Effector CD4-positive, alpha-beta T cell (primary cell): ENCODE results near the gene AP3S1.
"Not testable (repeated sequence)": the region's sequence is repeated elsewhere in the genome, so short reads cannot be mapped to it uniquely, and the experiment has no call there.

Experiments used
- DNase-seq: peaks from one replicate; pipeline ENCODE4 v3.0.0-alpha.2; 2020

AP3S1 gene

GRCh38 chr5:115873392-115873791 lies 31.7 kb downstream of the AP3S1 start:
- no peak for DNase-seq

DNA sequence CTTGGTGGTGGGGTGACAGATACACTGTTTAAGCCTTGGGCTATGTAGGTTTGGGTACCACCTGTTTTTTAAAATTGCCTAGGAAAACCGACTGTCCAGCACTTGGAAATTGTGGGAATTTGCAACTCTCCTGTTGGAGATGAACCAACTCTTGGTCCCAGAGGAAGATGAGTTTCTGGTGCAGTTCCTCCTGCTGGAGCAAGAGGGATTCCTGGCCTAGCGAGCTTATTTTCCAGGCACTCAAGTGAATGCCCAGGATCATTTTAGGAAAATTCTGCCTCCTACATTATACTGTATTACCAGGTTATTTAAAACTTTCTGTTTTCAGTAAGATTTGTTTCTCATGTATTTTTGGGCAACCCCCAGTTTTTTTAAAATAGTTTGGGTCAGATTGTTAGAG lies 33.7 kb downstream of the AP3S1 start:
- no peak for DNase-seq

DNA sequence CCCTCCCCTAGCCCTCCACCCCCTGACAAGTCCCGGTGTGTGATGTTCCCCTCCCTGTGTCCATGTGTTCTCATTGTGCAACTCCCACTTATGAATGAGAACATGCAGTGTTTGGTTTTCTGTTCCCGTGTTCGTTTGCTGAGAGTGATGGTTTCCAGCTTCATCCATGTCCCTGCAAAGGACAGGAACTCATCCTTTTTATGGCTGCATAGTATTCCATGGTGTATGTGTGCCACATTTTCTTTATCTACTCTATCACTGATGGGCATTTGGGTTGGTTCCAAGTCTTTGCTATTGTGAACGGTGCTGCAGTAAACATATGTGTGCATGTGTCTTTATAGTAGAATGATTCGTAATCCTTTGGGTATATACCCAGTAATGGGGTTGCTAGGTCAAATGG lies 35.6 kb downstream of the AP3S1 start:
- DNase-seq, result not testable (repeated sequence)

DNA sequence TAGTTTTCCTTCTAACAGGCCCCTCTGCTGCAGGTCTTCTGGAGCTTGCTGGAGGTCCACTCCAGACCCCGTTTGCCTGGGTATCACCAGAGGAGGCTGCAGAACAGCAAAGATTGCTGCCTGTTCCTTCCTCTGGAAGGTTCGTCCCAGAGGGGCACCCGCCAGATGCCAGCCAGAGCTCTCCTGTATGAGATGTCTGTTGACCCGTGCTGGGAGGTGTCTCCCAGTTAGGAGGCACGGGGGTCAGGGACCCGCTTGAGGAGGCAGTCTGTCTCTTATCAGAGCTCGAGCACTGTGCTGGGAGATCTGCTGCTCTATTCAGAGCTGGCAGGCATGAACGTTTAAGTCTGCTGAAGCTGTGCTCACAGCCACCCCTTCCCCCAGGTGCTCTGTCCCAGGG lies 40.7 kb downstream of the AP3S1 start:
- DNase-seq, result not testable (repeated sequence)

- no peak for DNase-seq
Measured at GRCh38 chr5:115884704-115885103, 43.0 kb downstream of the AP3S1 start.

- not testable (repeated sequence) for DNase-seq
Measured at GRCh38 chr5:115885208-115885607, 43.5 kb downstream of the AP3S1 start.

DNA sequence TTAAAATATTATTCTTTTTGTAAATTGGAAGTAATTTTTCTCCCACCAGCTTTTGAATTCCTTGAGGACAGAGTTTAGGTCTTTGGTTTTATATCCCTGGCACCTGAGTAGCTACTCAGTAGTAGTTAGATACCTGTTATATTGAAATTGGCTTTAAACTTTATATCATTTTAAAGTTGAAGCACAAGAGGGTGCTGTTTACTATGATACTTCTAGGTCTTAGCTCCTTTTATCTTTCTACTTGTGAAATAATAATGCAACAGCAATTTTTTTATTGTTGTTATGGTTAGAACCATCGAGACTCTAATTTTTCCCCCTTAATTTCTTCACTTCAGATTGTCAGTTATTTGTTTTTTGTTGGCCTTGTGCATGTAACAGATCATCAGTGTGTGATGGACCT lies 46.3 kb downstream of the AP3S1 start:
- DNase-seq, result no peak

DNA sequence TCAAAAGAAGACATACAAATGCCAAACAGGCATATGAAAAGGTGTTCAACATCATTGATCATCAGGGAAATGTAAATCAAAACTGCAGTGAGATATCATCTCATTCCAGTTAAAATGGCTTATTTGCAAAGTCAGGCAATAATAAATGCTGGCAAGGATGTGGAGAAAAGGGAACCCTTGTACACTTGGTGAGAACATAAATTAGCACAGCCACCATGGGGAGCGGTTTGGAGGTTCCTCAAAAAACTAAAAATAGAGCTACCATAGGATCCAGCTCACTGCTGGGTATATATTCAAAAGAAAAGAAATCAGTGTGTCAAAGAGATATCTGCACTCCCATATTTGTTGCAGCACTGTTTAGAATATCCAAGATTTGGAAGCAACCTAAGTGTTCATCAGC lies 50.3 kb downstream of the AP3S1 start:
- DNase-seq, result no peak

DNA sequence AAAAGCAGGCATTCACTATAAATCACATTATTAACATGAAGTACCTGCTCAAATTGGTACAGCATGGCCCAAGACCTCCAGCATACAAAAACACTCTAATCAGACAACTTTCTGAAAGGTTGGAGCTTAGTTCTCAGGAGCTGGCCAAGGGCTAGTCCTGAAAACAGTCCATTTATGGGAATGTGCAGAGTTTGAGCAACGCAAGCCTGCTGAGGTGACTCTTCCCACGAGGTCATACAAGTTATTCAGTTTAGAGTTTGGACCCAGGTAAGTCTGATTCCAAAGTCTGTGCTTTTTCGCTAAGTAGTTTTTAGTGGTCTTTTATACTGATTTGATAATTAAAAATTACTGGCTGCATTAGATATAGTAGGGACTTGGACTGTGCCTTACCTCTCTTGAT lies 52.6 kb downstream of the AP3S1 start:
- DNase-seq, result no peak

DNA sequence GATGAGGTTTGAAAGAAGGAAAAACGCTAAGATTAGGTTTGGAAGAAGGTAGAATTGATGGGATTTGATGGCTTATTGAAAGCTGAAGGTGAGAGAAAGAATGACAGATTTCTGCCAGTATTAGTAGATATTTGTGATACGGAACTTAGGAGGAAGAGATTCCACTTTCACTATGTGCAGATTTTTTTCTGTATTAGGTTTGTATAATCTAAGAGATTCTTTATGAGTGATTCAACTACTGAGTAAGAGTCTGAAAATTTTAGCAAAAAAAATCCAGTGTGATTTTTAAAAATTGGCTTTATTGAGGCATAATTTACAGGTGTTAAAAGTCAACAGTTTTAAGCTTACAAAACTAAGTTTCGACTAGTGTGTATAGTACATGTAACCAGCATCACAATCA lies 54.1 kb downstream of the AP3S1 start:
- no peak for DNase-seq

- DNase-seq, result no peak
Measured at GRCh38 chr5:115898656-115899055, 56.9 kb downstream of the AP3S1 start.

DNA sequence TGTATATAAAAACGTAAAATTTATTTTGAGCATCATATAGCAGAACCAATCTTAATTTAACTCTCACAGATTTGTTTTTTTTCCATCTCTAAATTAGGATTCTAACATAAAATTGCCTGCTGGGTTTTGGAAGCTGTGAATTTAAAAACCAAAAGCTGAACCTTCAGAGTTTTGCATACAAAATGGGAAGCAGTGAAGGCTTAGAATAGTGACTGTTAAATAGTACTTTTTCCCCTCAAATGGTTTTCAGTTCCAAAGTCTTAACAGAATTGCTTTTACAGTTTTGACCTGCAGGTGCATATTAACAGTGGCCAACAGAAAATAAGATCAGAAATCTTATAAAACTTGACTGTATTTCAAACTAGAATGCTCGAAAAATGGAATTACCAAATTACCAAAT lies 65.4 kb downstream of the AP3S1 start:
- no peak for DNase-seq

DNA sequence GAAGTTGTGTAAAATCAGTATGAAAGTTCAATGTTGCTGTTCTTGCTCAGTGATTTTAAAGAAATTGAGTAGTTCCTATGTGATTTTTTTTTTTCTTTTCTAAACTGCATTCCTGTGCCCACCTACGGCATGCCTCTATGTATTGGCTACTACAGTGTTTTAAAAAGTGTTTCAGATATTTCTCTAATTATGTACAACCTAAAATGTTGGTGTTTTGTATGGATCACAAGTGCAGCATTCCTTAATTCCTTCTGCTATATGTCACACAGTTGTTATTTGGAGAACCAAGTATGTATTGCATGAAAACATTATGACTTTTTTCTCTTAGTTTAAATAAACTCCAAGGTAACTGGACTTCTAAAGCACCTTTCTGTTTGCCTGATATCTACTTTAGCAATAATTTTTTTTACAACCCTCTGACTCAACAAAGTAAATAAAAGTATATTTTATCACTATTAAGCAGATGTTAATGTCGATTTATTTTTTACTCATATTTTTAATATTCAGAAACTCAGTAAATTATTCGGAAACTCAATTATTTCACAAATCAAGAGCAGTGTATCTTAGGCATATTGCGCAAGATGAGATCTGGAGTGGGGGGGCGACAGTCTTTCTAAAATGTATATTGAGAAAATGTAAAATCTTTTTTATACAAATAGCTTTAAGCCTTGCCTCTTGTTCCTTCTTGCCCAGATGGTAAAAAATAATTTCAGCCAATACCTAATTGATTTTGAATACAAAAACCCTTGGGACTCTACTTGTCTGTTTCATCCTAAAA lies 72.1 kb downstream of the AP3S1 start:
- not testable (repeated sequence) for DNase-seq

DNA sequence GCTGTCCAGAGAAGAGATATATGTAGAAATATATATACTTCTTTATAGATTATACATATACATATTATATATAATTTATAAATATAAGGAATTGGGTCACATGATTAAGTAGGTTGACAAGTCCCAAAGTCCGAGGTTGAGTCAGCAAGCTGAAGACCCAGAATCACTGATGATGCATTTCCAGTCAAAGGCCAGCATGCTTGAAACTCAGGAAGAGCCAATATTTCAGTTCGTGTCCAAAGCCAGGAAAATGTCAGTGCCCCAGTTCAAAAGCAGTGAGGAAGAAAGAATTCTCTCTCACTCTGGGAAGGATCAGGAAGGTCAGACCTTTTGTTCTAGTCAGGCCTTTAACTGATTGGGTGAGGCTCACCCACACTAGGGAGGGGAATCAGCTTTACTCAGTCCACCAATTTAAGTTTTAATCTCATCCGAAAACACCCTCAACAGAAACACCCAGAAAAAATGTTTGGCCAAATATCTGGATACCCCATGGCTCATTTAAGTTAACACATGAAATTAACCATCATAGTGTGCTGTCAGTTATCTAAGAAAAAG lies 78.5 kb downstream of the AP3S1 start:
- DNase-seq, result no peak

- not testable (repeated sequence) for DNase-seq
Measured at GRCh38 chr5:115928578-115929407, 87.1 kb downstream of the AP3S1 start.

GRCh38 chr5:115930171-115930570 lies 88.4 kb downstream of the AP3S1 start:
- not testable (repeated sequence) for DNase-seq

- DNase-seq, result no peak
Measured at GRCh38 chr5:115930630-115931337, 89.0 kb downstream of the AP3S1 start.

DNA sequence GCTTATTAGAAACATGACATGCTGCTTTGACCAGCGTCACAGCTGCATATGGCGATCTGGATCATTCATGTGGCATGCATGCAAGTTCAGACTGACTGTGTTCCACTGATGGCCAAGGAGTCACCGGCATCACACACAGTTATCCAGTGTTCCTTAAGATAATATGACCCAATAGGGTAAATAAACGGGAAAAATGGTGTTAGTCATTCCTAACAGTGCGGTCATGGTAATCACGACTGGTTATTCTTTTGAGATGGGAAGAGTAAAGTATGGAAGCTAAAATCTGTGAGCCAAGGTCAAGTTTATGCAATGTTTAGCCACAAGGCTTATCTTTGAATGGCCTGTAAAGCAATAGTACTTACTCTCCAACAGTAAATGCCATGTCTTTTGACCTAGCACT lies 91.3 kb downstream of the AP3S1 start:
- no peak for DNase-seq

DNA sequence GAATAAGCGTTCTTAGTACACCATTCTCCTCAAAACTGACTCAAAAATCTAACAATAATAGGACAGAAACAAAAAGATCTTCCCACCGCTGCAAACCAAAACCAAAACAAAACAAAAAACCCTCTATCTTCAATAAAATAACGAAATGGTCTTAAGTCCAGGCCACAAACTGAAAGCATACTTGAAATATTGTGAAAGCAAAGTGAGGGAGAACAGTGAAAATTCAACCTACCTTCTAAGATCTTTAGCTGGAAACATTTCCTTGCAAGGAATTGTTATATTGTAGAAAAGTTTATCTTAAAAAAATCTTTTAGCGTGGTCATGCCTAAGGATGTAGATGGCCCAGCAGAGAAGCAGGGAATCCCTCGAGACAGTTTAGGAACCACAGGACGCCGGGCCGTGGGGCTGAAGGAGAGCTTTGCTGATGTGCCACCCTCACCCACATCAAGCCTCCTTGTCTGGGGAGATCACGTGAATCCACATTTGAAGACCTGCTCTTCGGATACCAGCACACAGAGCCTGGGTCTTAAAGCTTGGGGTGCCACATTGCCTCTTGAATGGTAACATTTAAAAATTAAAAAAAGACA lies 92.7 kb downstream of the AP3S1 start:
- DNase-seq, result no peak

DNA sequence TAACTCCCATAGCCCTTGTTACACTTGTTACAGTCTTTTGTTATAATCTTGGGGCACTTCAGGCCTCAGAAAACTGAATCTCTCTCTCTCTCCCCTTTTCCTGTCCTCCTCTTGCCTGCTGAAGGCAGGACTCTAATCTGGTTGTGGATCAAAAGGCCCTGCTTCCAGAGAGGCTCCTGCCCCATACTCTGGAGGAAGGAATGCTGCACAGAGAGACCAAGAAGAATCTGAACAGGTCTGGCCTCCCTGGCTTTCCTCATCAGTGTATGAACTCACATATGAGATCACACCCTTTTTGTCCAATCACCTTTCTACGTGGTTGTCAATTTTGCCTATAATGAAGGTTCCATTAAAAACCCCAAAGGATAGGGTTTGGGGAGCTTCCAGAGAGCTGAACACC lies 94.3 kb downstream of the AP3S1 start:
- no peak for DNase-seq

GRCh38 chr5:115939059-115939458 lies 97.3 kb downstream of the AP3S1 start:
- no peak for DNase-seq

DNA sequence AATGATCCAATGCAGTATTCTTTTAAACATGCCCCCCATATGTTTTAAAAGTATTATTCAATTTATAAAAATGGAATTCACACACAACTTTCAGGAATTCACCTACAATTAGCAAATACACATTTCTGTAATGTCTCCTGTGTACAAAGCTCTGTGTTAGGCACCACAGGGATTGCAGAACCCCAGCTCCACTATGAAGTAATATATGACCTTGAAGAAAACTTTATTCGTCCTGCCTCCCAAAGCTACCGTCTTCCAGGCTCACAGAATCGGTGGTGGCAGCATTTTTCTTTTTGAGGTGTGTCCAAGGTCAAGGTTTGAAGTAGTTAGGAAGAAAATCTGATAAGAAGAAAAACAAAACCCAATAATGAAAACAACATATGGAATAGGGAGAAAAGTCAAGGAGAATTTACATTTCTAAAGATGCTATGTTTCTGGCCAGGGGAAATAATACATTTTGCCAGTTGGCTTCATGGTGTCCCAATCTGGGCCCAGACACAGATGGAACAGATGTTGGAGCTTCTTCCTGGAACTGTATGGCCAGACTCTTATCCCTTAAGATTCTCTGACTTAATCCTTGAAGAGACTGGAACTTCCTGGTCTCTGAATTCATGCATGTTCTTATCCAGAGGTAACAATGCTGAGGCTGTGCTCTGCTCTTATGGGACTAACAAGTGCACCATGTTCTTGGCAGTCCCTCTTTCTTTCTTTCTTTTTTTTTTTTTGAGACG lies 98.5 kb downstream of the AP3S1 start:
- no peak for DNase-seq
